GM21423 (cell line): ENCODE measurements around the gene TBC1D4.

Experiments used
- ATAC-seq: cut with Tn5 transposase; IDR thresholded peaks from one replicate; pipeline ENCODE4 v1.9.1; 2021; ENCODE audit warnings: mild to moderate bottlenecking, moderate library complexity; ENCODE audit not compliant: unreplicated experiment

Gene TBC1D4

GRCh38 chr13:75418186-75418843, 63.7 kb downstream of the TBC1D4 start:
- ATAC-seq: no peak

DNA sequence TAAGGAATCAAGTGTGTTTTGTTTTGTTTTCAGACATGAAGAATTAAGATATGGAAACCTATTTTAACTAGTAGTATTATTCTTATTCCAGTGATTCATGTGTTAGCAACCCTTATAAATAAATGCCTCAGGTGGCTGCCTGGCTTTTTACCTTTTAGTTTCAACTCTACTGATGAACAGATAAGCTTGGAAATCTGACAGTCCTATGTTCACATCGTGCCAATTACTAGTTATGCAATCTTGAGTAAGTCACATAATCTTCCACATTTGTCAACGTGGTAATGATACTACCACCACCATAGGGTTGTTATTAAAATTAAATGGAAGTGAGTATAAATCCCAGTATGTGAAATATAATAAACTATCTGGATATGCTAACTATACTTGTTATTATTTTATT, 64.3 kb downstream of the TBC1D4 start:
- no peak for ATAC-seq

DNA sequence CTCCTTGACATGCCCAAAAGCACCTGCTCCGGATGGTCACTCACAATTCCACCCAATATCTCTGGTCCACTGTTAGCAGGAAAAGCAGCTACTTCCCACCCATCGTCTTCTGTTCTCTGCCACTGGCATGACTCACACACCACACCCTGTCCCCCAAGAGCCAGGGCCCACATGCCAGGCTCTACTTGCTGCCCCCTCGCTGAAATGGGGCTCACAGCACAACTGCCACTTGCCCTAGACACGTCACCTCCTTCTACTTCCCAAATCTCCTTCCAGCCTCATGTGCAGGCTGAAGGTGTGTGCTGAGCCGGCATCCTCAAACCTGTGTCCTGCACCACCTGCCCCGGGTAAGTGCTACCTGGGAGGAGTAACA, 65.0 kb downstream of the TBC1D4 start:
- ATAC-seq: no peak

DNA sequence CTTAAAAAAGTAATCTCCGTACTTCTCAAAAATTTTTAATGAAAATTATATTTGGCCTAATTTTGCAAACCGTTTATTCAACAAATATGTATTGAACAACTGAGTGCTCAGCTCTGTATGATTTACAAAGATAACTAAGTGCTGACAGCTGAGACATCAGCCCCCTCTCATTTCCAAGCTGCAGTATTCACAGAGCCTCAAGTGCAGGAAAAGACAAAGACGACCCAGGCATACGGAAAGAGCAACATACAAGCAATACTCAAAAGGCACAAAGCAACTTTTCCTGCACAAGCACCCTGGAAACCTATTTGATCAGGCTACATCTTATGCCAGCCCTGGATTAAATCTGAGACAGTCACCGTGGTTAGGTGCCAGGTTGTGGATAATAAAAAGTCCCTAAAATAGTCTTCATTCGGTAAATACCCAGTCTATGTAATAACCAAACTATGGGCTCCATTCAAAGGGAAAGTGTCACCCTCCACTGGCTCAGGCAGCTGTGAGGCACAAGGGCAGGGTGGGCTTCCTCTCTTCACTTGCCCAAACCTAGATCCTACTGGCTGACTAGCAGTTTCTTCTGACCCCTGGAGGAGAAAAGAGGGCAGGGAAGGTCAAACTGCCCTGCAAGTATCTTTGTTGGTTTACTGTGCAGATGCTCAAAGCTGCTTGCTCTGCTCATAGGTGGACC, 65.5 kb downstream of the TBC1D4 start:
- ATAC-seq: peak; percentile 68

DNA sequence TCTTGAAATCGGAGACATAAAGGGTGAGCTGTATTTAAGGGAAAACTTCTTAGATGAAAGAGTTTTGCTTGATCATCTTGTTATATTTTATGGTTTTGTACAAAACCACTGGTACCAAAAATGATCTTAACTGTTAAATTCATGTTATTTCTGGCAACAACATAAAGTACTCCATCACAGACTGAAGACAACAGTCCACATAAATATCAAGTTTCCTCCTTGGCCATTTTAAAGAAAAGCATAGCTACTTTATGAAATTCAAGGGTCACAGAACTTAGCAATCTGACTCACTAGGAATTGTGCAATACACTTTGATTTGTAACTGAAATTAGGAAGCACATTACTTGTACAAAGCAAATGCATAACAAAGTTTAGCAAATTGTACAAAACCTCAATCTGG, 66.3 kb downstream of the TBC1D4 start:
- no peak for ATAC-seq

GRCh38 chr13:75415171-75415570, 66.8 kb downstream of the TBC1D4 start:
- ATAC-seq: no peak

DNA sequence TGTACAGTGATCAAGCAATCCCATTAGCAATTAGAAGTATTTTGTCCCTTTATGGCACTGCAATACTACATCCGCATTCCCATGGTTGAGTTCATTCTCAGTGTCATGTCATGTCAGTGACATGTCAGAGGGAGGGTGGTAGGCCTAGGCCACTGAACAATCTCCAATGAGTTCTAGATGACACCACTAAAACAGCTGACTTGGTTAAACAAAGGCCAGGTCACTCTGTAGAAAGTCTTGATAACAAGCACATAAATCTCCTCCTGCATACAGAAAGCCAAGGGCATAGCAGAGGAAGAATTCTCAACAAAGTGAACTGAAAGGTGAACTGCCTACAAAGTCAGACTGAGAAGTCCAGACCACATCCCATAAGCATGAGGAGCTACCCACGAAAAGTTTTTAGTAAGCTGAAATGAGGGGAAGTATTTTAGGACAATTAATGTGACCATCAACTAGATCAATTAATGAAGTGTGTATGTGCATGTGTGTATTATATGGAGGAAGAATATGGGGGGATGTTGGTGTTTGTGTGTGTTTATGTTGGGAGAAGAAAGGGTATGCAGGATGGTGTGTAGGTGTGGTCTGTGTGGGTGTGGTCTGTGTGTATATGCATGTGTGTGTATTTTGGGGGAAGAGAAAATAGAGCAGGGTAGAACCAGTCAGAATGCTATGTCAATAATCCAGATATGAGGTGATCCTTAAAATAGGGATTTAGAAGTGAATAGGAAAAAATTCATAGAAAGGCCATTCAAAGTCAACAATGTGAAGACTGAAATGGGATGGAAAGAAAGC, 67.7 kb downstream of the TBC1D4 start:
- ATAC-seq: no peak

GRCh38 chr13:75411924-75412537, 69.9 kb downstream of the TBC1D4 start:
- ATAC-seq: no peak

DNA sequence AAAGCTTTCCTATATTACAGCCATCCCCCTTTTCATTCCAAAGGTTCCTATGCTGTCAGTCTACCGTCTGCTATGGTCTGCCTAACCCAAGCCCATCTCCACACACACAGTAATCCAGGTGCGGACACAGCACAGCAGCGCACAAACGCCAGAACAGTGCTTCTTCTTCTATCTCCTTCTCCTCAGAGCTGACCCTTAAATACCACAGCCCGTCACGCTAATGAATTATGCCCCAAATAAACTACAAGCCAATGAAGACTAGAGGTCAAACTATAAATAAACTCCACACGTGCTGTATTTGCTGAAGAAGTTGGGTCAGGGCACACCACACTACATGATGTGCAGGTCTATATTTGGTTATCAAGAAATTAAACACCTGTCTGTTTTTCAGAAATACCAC, 71.8 kb downstream of the TBC1D4 start:
- no peak for ATAC-seq

GRCh38 chr13:75407998-75408397, 74.0 kb downstream of the TBC1D4 start:
- no peak for ATAC-seq

- no peak for ATAC-seq
These were observed 74.5 kb downstream of the TBC1D4 start for GRCh38 chr13:75407473-75407872.

GRCh38 chr13:75405976-75406703, 75.8 kb downstream of the TBC1D4 start:
- no peak for ATAC-seq

GRCh38 chr13:75404726-75405125, 77.2 kb downstream of the TBC1D4 start:
- no peak for ATAC-seq

DNA sequence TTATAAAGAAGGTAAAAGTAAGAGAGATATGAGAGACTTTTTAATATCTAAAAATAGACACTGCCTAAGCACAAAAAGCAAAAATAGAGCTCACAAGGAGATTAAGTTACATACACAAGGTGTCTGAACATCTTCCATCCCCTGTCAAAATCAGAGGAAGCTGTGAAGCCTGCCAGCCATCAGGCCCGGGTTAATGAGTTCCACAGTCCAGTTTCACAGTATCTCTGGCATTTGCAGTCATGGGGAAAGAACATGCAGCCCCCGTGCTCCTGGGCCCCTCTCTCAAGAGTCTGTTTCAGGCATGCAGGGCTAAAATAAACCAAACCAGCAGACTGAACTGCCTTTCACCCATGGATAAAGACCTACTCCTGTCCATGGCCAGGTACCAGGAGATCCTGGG, 79.2 kb downstream of the TBC1D4 start:
- no peak for ATAC-seq

DNA sequence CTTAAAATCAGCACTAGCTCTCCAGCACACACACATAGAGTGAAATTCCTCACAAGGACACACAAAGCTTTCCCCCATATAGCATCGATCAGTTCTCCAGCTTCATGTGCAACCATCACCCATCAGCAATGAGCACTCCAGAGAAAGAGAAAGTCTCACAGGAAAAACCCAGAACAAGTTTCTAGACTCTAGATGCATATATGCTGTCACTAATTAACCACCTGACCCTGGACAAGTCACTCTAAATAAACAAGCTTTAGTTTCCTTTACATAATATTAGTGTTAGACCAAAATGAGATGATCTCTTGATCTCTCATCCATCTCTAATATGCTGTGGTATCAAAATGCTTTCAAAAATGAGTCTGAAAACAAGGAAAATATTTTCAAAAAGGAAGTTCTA, 81.2 kb downstream of the TBC1D4 start:
- no peak for ATAC-seq

DNA sequence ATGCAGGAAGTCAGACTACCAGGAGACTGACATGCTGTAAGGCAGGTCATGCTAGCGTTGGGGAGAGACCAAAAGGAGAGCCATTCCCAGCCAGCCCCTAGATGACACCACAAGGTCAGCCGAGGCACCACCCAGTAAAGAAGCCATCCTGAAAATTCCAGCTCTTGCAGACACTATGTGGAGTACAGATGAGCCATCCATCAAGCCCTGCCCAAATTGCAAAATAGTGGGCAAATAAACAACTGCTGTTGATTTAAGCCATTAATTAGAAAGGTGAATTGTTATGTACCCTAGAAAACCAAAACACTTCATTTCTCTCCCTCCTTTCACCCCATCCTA, 82.1 kb downstream of the TBC1D4 start:
- no peak for ATAC-seq

- no peak for ATAC-seq
These were observed 82.6 kb downstream of the TBC1D4 start for GRCh38 chr13:75399168-75399878.

- no peak for ATAC-seq
These were observed 83.9 kb downstream of the TBC1D4 start for GRCh38 chr13:75398072-75398471.

DNA sequence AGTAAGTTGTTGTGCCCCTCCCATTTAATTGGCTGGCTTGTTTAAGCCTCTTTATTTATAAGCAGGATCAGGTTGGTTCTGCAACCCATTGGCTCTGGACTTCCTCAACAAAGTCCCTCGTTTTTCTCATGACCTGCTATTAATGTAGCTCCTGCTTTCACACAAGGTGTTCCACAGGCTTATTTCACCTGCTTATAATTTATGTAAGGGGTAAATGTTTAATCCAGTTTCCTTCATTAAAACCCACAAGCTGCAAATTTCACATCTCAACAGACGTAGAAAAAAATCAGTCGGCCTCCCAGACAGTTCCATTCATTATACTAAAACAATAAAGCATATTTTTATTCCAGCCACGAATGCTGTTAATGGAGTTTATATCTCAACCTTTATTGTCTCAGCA, 86.1 kb downstream of the TBC1D4 start:
- ATAC-seq: no peak

DNA sequence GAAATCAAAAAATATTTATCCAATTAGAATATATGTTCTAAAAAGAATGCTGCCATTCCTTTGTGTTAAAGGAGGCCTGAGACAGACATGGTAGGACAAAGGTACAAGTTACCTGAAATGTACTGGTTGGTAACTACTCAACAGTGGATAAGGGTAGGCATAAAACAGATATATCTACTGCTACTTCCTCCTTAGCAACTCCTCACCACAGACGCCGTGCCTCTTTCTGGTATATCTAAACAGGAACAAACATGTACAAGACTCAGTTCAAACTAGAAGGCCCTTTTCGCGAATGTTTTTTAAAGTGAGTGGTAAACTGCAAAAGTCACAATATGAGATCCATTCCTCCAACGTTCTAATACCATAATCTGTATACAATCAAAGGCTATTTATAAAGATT, 86.9 kb downstream of the TBC1D4 start:
- no peak for ATAC-seq
